GM12878 (cell line): ENCODE data around the gene RWDD4. TPM values are rescaled to one million over a fixed set of nuclear protein-coding genes. Genes with fewer than 3 reads are reported as not detected.

Experiments used
- BCL11A ChIP-seq: IDR thresholded peaks from 2 replicates; pipeline ENCODE4 v1.6.1; 2011; ENCODE audit warnings: low read depth, low read length
- CREB1 ChIP-seq: IDR thresholded peaks from 2 replicates; pipeline ENCODE4 v1.6.1; 2012; ENCODE audit warnings: low read depth, mild to moderate bottlenecking, inconsistent platforms
- FOS ChIP-seq: IDR thresholded peaks from 3 replicates; pipeline ENCODE4 v1.6.1; 2011; ENCODE audit warnings: borderline replicate concordance; ENCODE audit not compliant: insufficient read length; ENCODE audit errors: extremely low read depth
- HDAC6 ChIP-seq: fragments of 200-600 bp; sonication (generic); IDR thresholded peaks from one replicate; pipeline ENCODE4 v1.8.0; 2017; ENCODE audit warnings: antibody characterized with exemption; ENCODE audit not compliant: unreplicated experiment
- MEF2B ChIP-seq: fragments of 450-650 bp; IDR thresholded peaks from 2 replicates; pipeline ENCODE4 v1.6.1; 2018; ENCODE audit warnings: mild to moderate bottlenecking, moderate library complexity; ENCODE audit not compliant: partially characterized antibody, poor library complexity, severe bottlenecking
- NFYB ChIP-seq: IDR thresholded peaks from 2 replicates; pipeline ENCODE4 v1.6.1; 2011; ENCODE audit warnings: low read depth, mild to moderate bottlenecking, low read length, improper control_type of control experiment, moderate library complexity; ENCODE audit not compliant: insufficient read depth
- PAX5 ChIP-seq: IDR thresholded peaks from 2 replicates; pipeline ENCODE4 v1.6.1; 2011; ENCODE audit warnings: low read depth, low read length, borderline replicate concordance
- POU2F2 ChIP-seq: IDR thresholded peaks from 3 replicates; pipeline ENCODE4 v1.6.1; 2011; ENCODE audit warnings: low read depth, mild to moderate bottlenecking, low read length, borderline replicate concordance
- RBBP5 ChIP-seq: fragments of 200-600 bp; sonication (generic); conservative IDR thresholded peaks from 2 replicates; pipeline ENCODE4 v1.6.1; 2016
- SIX5 ChIP-seq: IDR thresholded peaks from 2 replicates; pipeline ENCODE4 v1.6.1; 2011; ENCODE audit warnings: mild to moderate bottlenecking, low read depth, low read length, moderate library complexity; ENCODE audit not compliant: severe bottlenecking
- TCF7 ChIP-seq: IDR thresholded peaks from 2 replicates; pipeline ENCODE4 v1.6.1; 2014; ENCODE audit warnings: antibody characterized with exemption, borderline replicate concordance
- WRNIP1 ChIP-seq: IDR thresholded peaks from 2 replicates; pipeline ENCODE4 v1.6.1; 2011; ENCODE audit warnings: low read depth, low read length, improper control_type of control experiment, borderline replicate concordance
- ZNF217 ChIP-seq: fragments of 450-650 bp; IDR thresholded peaks from 2 replicates; pipeline ENCODE4 v1.6.1; 2017; ENCODE audit warnings: antibody characterized with exemption, mild to moderate bottlenecking
- ZNF274 ChIP-seq: IDR thresholded peaks from one replicate; pipeline ENCODE4 v1.8.0; 2011; ENCODE audit not compliant: insufficient read length, insufficient read depth
- polyA plus RNA-seq, 11 experiments: library from polyadenylated mRNA; depleted of rRNA in 4 of 11; unstranded in 6 of 11; stranded (reverse) in 5 of 11; fragments of >200 nt; fragmentation: Nextera tagmentation in 4 of 11; fragmentation: Illumina TruSeq in 1 of 11; extraction: Ambion mirVana in 4 of 11; extraction: Trizol in 1 of 11; gene quantifications; 1 replicate in 1 of 11; 2 replicates in 10 of 11; pipeline versions ENCODE4 v1.2.1 to v1.2.3, GENCODE V29; 2011 to 2016; ENCODE audit warnings: inconsistent platforms in 2 of 11, missing spikeins in 2 of 11, low read depth in 1 of 11
- total RNA-seq, 4 experiments: library from RNA; depleted of rRNA in 3 of 4; stranded (reverse); fragments of >200 nt in 3 of 4; fragmentation: Illumina TruSeq in 1 of 4; extraction: Trizol in 1 of 4; gene quantifications; 2 replicates each; pipeline versions ENCODE4 v1.2.1 to v1.2.3, GENCODE V29; 2013 to 2021
- TF ChIP-seq, protein P1 (sequence below): fragments of 450-650 bp; IDR thresholded peaks from 2 replicates; pipeline ENCODE4 v1.6.1; 2018; ENCODE audit warnings: mild to moderate bottlenecking, low read depth, moderate library complexity; ENCODE audit not compliant: partially characterized antibody
- TF ChIP-seq, protein P2 (sequence below): fragments of 450-650 bp; formaldehyde crosslinking; IDR thresholded peaks from 2 replicates; pipeline ENCODE4 v1.5.0; 2022; ENCODE audit warnings: mild to moderate bottlenecking, missing genetic modification characterization
- TF ChIP-seq, protein P3 (sequence below): fragments of 450-650 bp; IDR thresholded peaks from 2 replicates; pipeline ENCODE4 v1.6.1; 2017; ENCODE audit warnings: mild to moderate bottlenecking, low read depth, inconsistent platforms; ENCODE audit not compliant: poor library complexity, severe bottlenecking
- TF ChIP-seq, protein P4 (sequence below): fragments of 450-650 bp; IDR thresholded peaks from 2 replicates; pipeline ENCODE4 v1.6.1; 2016; ENCODE audit warnings: mild to moderate bottlenecking

The RWDD4 gene
- total and polyA plus RNA-seq, 10 of the 15 experiments (the other 5 are each of a cell fraction or from before 2014, with no cell fraction given): 11.2 to 37.8 (median 19.9) TPM

DNA sequence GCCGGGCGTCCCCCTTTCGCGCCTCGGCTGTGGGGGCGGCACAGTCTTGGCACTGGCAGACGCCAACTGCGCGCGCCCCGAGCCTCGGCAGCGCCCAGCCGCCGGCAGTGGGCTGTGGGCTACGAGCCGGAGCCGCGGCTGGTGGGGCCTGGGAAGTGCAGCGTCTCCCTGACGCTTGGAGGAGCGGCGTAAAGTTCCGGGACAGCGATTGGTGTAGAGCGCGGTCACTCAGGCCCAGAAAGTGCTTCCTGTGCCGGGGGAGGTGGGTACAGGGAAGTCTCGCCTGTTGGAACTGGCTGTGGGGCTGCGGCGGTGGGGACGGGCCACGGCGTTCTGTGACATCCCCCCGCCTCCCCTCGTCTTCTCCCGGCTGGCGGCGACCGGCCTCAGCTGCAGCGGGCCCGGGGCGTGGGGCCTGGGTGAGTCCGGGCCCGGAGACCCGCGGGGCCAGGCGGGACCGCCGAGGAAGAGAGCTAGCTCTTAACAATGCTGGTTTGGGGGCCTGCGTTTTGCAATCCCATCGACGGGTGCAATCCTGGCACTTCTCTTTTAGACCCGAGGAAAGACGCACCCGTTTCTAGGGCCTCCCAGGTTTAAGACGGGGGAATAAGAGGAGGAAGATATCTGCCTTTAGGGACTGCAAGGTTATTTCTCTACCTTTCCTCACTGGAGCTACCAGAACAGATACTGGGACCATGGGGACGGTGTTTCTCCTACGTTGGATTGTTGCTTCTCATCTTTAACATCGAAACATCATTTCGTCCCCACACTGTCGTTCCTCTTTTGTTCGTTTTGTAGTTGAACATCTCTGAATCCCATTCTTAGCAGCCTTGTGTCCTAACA lies at the start of gene RWDD4, which contains the start of gene TRAPPC11 (continued):
- no peak for TF ChIP-seq TCF7
- TF ChIP-seq SIX5: peak; percentile 31
- no peak for TF ChIP-seq ZNF217
- TF ChIP-seq, protein P1, sequence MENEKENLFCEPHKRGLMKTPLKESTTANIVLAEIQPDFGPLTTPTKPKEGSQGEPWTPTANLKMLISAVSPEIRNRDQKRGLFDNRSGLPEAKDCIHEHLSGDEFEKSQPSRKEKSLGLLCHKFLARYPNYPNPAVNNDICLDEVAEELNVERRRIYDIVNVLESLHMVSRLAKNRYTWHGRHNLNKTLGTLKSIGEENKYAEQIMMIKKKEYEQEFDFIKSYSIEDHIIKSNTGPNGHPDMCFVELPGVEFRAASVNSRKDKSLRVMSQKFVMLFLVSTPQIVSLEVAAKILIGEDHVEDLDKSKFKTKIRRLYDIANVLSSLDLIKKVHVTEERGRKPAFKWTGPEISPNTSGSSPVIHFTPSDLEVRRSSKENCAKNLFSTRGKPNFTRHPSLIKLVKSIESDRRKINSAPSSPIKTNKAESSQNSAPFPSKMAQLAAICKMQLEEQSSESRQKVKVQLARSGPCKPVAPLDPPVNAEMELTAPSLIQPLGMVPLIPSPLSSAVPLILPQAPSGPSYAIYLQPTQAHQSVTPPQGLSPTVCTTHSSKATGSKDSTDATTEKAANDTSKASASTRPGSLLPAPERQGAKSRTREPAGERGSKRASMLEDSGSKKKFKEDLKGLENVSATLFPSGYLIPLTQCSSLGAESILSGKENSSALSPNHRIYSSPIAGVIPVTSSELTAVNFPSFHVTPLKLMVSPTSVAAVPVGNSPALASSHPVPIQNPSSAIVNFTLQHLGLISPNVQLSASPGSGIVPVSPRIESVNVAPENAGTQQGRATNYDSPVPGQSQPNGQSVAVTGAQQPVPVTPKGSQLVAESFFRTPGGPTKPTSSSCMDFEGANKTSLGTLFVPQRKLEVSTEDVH: no peak
- no peak for TF ChIP-seq POU2F2
- 0 out of 2 replicates have a peak, but pooled peaks have one; percentile 10 for TF ChIP-seq PAX5
- TF ChIP-seq RBBP5: no peak
- TF ChIP-seq NFYB: peak; percentile 56; the same call in 1 of the 2 replicates
- TF ChIP-seq, protein P2, sequence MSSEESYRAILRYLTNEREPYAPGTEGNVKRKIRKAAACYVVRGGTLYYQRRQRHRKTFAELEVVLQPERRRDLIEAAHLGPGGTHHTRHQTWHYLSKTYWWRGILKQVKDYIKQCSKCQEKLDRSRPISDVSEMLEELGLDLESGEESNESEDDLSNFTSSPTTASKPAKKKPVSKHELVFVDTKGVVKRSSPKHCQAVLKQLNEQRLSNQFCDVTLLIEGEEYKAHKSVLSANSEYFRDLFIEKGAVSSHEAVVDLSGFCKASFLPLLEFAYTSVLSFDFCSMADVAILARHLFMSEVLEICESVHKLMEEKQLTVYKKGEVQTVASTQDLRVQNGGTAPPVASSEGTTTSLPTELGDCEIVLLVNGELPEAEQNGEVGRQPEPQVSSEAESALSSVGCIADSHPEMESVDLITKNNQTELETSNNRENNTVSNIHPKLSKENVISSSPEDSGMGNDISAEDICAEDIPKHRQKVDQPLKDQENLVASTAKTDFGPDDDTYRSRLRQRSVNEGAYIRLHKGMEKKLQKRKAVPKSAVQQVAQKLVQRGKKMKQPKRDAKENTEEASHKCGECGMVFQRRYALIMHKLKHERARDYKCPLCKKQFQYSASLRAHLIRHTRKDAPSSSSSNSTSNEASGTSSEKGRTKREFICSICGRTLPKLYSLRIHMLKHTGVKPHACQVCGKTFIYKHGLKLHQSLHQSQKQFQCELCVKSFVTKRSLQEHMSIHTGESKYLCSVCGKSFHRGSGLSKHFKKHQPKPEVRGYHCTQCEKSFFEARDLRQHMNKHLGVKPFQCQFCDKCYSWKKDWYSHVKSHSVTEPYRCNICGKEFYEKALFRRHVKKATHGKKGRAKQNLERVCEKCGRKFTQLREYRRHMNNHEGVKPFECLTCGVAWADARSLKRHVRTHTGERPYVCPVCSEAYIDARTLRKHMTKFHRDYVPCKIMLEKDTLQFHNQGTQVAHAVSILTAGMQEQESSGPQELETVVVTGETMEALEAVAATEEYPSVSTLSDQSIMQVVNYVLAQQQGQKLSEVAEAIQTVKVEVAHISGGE (CRISPR knock-in tag): no peak
- peak; percentile 23 for TF ChIP-seq MEF2B
- TF ChIP-seq, protein P3, sequence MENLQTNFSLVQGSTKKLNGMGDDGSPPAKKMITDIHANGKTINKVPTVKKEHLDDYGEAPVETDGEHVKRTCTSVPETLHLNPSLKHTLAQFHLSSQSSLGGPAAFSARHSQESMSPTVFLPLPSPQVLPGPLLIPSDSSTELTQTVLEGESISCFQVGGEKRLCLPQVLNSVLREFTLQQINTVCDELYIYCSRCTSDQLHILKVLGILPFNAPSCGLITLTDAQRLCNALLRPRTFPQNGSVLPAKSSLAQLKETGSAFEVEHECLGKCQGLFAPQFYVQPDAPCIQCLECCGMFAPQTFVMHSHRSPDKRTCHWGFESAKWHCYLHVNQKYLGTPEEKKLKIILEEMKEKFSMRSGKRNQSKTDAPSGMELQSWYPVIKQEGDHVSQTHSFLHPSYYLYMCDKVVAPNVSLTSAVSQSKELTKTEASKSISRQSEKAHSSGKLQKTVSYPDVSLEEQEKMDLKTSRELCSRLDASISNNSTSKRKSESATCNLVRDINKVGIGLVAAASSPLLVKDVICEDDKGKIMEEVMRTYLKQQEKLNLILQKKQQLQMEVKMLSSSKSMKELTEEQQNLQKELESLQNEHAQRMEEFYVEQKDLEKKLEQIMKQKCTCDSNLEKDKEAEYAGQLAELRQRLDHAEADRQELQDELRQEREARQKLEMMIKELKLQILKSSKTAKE: no peak
- no peak for TF ChIP-seq HDAC6
- TF ChIP-seq, protein P4, sequence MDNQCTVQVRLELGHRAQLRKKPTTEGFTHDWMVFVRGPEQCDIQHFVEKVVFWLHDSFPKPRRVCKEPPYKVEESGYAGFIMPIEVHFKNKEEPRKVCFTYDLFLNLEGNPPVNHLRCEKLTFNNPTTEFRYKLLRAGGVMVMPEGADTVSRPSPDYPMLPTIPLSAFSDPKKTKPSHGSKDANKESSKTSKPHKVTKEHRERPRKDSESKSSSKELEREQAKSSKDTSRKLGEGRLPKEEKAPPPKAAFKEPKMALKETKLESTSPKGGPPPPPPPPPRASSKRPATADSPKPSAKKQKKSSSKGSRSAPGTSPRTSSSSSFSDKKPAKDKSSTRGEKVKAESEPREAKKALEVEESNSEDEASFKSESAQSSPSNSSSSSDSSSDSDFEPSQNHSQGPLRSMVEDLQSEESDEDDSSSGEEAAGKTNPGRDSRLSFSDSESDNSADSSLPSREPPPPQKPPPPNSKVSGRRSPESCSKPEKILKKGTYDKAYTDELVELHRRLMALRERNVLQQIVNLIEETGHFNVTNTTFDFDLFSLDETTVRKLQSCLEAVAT: no peak
- TF ChIP-seq WRNIP1: no peak
- TF ChIP-seq BCL11A: no peak
- TF ChIP-seq CREB1: peak; percentile 85
- TF ChIP-seq ZNF274: no peak
- peak; percentile 26 for TF ChIP-seq FOS
